Mononuclear cell (primary cell): ENCODE measurements around the gene LAYN. TPM values are rescaled to one million over a fixed set of nuclear protein-coding genes. Genes with fewer than 3 reads are reported as not detected.

ENCODE experiments used
- H3K27me3 ChIP-seq: 2 replicates; pipeline ENCODE4 v1.6.0; 2011; ENCODE audit warnings: low read length, control low read depth; ENCODE audit not compliant: insufficient read depth
- H3K4me1 ChIP-seq: 2 replicates; pipeline ENCODE4 v1.5.1; 2011; ENCODE audit warnings: mild to moderate bottlenecking, low read length, control low read depth; ENCODE audit not compliant: insufficient read depth
- H3K4me3 ChIP-seq: 2 replicates; pipeline ENCODE4 v1.5.1; 2011; ENCODE audit warnings: mild to moderate bottlenecking, low read length, moderate library complexity
- H3K9me3 ChIP-seq: 2 replicates; pipeline ENCODE4 v1.5.1; 2011; ENCODE audit warnings: low read depth, mild to moderate bottlenecking, control low read depth, low read length
- total RNA-seq: library from RNA; depleted of rRNA; stranded (reverse); fragments of >200 nt; gene quantifications from one replicate; pipeline ENCODE4 v1.2.3, GENCODE V29; 2012

LAYN gene
- total RNA-seq, 1 donor, result 0.42 TPM

DNA sequence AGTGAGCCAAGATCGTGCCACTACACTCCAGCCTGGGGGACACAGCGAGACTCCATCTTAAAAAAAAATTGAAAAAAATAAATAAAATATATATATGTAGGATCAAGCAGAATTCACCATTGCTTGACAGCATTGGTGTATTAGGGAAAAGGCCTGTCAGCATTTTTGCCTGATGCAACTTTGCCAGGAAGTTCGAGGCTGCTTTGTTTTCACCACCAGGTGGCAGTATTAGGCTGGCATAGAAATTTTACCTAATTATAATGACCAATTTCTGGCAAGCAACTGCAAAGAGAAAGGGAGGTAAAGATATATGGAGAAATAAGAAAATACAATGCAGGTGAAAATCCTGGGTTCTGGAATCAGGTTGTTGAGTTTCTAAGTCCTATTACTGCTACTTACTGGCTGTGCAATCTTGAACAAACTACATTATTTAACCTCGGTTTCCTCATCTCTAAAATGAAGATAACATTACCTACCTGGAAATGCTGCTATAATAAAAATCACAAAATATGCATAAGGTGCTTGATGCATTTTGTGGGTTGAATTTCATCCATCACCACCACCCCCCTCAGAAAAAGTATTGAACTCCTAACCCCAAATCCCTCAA lies 24.7 kb downstream of the LAYN start:
- no peak overlapping the region for H3K4me3 ChIP-seq
- no peaks in the 10 kb centered on the region for H3K4me1 ChIP-seq
- H3K9me3 ChIP-seq, result no peaks in the 10 kb centered on the region
- H3K27me3 ChIP-seq, result no peaks in the 10 kb centered on the region

DNA sequence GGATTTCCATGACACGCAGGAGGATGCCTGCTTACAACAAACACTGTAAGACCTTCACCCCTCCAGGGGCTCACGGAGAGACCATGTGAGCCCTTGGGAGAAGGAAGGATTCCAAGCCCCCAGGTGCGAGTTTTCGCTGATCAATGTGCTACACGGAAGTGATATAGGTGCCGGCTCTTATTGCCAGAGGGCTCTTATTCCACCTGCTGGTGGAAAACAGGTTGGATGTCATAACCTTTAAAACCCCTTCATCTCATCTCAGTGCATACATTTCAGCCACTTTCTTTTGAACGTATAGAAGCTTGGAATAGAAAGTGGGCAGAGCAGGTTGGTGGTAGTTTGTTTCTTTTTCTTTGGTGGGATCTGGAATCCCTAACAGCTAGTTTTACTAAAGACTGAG lies 25.8 kb downstream of the LAYN start:
- Histone ChIP-seq H3K4me3 (no peak overlapping the region), H3K4me1 (no peaks in the 10 kb centered on the region), H3K27me3 (no peaks in the 10 kb centered on the region), H3K9me3 (no peaks in the 10 kb centered on the region)

GRCh38 chr11:111569476-111569875 lies 29.0 kb downstream of the LAYN start:
- Histone ChIP-seq H3K4me1 (no peaks in the 10 kb centered on the region), H3K4me3 (no peak overlapping the region), H3K27me3 (no peaks in the 10 kb centered on the region), H3K9me3 (no peaks in the 10 kb centered on the region)

DNA sequence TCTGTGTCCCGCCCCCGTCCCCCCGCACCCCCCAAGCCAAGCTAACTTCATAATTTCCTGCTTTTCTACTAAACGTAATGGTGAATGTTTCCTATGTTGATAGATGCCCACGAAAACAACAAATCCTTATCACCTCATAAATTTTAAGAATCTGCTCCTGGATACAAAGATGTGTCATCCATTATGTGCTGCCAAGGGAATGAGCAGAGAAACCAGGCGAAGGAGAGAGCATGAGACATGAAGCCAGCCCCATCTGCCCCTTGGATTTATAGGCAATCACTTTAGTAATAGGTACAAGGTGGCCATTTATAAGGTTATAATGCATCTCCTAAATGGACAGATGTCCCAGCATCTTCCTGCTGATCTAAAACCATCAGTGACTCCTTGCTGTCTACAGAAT lies 30.3 kb downstream of the LAYN start:
- H3K4me1 ChIP-seq, result no peaks in the 10 kb centered on the region
- no peak overlapping the region for H3K4me3 ChIP-seq
- H3K27me3 ChIP-seq, result no peaks in the 10 kb centered on the region
- H3K9me3 ChIP-seq, result no peaks in the 10 kb centered on the region

GRCh38 chr11:111571829-111572501 lies 31.4 kb downstream of the LAYN start:
- Histone ChIP-seq H3K9me3 (no peaks in the 10 kb centered on the region), H3K27me3 (no peaks in the 10 kb centered on the region), H3K4me1 (no peaks in the 10 kb centered on the region)

DNA sequence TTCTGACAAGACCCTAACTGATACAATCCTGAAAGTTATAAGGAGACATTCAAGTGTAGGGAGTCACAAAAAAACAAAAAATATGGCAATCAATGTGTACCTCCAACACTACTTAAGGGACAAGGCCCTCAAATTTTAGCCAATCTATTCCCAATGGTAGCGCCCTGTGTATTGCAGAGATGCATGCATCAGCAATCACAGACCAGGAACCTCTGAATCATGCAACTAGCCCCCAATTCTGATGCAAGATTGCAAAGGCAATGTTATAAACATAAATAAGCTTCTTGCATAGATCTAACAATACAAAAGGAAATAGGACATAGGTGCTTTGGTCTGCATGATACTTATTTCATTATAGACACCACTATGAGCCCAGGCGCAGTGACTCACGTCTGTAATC lies 32.1 kb downstream of the LAYN start:
- Histone ChIP-seq H3K4me3 (no peak overlapping the region), H3K27me3 (no peaks in the 10 kb centered on the region), H3K4me1 (no peaks in the 10 kb centered on the region), H3K9me3 (no peaks in the 10 kb centered on the region)

More at GRCh38 chr11:111571829-111572501, 31.4 kb downstream of the LAYN start:
- no peak overlapping the region for H3K4me3 ChIP-seq

- no peaks in the 10 kb centered on the region for H3K9me3 ChIP-seq
These were observed 33.3 kb downstream of the LAYN start for GRCh38 chr11:111573821-111574249.

GRCh38 chr11:111574373-111575225 lies 34.1 kb downstream of the LAYN start:
- no peaks in the 10 kb centered on the region for H3K9me3 ChIP-seq
- H3K27me3 ChIP-seq, result no peaks in the 10 kb centered on the region
- no peak overlapping the region for H3K4me3 ChIP-seq
- no peaks in the 10 kb centered on the region for H3K4me1 ChIP-seq

More at GRCh38 chr11:111573821-111574249, 33.3 kb downstream of the LAYN start:
- Histone ChIP-seq H3K27me3 (no peaks in the 10 kb centered on the region), H3K4me1 (no peaks in the 10 kb centered on the region), H3K4me3 (no peak overlapping the region)

DNA sequence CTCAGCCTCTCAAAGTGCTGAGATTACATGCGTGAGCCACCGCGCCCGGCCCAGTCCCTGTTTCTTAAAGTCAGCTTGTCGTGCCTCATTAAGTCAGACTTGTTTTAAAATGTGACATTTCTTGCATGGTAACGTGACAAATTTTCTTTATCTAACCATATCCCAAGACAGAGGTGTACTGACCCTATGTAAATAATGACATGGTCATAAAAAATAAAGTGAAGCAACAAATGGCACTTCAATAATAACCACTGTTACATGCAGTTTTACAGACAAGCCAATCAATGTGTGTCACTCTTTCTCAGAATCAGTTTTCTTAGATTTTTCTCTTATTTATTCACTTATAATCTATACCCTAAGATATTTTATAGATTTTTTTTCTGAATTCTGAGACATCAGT lies 35.2 kb downstream of the LAYN start:
- Histone ChIP-seq H3K27me3 (no peaks in the 10 kb centered on the region), H3K4me3 (no peak overlapping the region), H3K4me1 (no peaks in the 10 kb centered on the region), H3K9me3 (no peaks in the 10 kb centered on the region)

- Histone ChIP-seq H3K4me1 (no peaks in the 10 kb centered on the region), H3K27me3 (no peaks in the 10 kb centered on the region), H3K4me3 (no peak overlapping the region), H3K9me3 (no peaks in the 10 kb centered on the region)
These were observed 37.3 kb downstream of the LAYN start for GRCh38 chr11:111577821-111578220.

DNA sequence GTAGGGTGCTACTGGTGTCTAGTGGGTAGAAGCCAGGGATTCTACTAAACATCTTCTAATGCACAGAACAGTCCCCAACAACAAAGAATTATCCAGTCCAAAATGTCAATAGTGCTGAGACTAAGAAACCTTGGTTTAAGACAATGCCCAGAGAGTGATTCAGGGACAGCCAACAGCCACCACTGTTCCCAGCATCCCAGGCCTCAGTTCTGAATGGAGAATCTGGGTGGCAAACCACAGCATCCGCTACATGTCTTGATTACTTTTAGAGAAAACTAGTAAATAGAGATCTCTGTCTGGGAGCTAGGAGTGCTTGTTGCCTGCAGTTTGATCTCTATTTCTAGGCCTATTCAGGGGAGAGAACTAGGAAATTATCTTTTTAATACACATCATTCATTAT lies 40.8 kb downstream of the LAYN start:
- Histone ChIP-seq H3K4me1 (no peaks in the 10 kb centered on the region), H3K4me3 (no peak overlapping the region), H3K27me3 (no peaks in the 10 kb centered on the region), H3K9me3 (no peaks in the 10 kb centered on the region)

- no peaks in the 10 kb centered on the region for H3K4me1 ChIP-seq
- H3K27me3 ChIP-seq, result no peaks in the 10 kb centered on the region
- no peak overlapping the region for H3K4me3 ChIP-seq
- H3K9me3 ChIP-seq, result no peaks in the 10 kb centered on the region
These were observed 41.6 kb downstream of the LAYN start for GRCh38 chr11:111582163-111582562.

DNA sequence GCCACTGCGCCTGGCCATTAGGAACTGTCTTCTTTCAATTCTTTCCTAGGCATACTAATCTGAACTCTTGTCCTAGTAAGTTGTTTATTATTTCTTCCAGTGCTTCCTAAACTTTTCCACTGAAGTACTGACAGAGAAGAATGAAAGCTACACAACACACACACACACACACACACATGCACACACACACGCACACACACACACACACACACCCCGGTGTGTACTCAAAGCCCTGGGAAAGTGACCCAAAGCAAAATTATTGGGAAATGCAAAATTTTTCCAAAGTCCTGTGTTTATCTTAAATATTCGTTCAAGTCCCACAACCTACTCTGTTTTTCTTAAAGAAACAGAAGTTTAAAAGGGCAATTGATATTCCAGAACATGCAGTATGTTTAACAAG lies 42.4 kb downstream of the LAYN start:
- H3K9me3 ChIP-seq, result no peaks in the 10 kb centered on the region
- no peaks in the 10 kb centered on the region for H3K27me3 ChIP-seq
- H3K4me3 ChIP-seq, result no peak overlapping the region
- no peaks in the 10 kb centered on the region for H3K4me1 ChIP-seq

DNA sequence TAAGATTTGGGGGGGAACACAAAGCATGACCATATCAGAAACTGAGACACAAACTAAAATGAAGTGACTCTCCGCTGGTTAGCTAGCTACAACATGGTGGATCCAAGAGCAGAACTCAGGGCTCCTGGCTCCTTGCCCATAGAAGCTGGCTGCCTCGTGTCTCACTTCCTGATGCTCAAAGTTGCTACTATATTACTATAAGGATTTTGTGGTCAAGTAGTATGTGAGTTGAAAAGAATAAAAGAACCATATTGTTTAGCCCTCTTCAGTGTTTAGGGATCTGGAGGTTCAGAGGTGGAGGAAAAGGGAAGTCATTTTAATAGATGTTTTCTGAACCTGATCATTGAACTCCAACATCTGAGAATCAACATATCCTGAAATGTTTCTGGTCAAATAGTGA lies 44.9 kb downstream of the LAYN start:
- no peaks in the 10 kb centered on the region for H3K27me3 ChIP-seq
- no peaks in the 10 kb centered on the region for H3K4me1 ChIP-seq
- H3K9me3 ChIP-seq, result no peaks in the 10 kb centered on the region
- no peak overlapping the region for H3K4me3 ChIP-seq

DNA sequence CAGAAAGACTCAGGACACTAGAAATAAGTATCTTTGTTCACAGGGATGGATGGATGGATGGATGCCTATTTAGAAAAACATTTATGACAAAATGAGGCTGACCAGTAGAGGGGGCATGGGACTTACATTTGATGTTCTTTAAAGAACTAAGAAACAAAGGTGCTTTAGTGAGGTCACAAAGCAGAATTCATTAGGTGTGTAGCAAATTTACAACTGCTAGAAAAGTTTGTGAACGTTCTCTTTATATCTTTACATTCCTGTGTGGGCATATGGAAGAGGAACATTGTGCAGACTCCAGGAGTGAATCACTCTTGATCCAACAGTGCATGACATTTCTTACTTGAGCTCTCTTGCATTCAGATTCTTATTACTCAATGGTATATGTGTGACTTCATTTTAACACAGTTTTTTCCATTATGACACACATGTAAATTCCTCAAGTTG lies 45.9 kb downstream of the LAYN start:
- H3K9me3 ChIP-seq, result no peaks in the 10 kb centered on the region
- H3K27me3 ChIP-seq, result no peaks in the 10 kb centered on the region
- no peaks in the 10 kb centered on the region for H3K4me1 ChIP-seq
- H3K4me3 ChIP-seq, result no peak overlapping the region
